ENCODE measurements around the gene EPAS1. TPM values are rescaled to one million over a fixed set of nuclear protein-coding genes. Genes with fewer than 3 reads are reported as not detected.

Gene EPAS1
- total RNA-seq, 1 experiment from 2014 or later: 3.9 TPM

DNA sequence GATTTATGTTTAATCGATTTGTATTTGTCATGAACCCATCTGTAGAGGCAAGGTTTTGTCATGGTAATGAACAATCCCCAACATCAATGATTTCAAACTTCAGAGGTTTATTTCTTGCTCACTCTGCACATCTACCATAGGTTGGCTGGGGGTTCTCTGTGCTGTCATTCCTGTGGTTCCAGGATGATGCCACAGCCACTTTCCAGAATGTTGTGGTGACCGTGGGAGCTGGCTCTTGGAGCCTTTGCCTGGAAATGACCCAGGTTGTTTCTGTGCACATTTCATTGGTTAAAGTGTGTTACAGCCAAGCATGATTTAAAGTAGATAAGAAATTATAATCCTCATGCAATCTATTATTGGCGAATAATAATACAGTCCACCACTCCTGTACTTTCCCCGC is 28.2 kb upstream of the EPAS1 start:
- no peak for DNase-seq (ENCODE audit: low read depth, low spot score)
- in situ Hi-C loops (cut with HindIII; ENCODE audit: low pct_unique_long_range_greater_than_20kb, low sequenced_read_pairs): no loop called here

DNA sequence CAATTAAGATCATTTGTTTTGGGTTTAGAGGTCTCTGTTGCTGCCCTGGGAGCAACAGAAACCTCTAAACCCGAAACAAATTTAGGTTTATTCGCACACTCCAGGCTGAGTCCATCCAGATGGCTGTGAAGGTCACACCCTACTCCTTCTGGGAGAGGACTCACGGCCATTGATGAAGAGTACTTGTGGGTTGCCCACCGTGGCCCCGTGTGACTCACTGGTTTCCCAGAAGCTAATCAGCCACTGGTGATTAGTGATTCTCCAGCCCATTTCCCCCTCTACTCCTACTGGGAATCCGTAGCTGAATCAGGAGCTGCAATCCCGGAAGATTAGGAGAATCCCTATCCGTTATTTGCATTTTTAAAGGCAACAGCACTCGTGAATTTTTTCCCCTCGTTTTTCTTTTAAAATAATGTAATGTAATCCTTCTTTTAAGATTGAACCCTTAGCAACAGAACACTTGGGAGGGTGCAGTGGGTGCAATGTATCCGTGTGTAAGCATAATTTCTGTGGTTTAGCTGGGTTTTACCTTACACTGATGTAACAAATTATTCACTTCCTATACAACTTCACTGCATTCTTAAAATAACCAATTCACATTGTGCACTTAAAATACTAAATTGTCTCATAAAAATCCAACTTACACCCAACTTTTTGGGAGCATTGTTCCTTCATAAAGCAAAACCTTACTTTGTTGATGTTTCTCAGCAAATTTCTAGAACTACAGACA is 27.5 kb upstream of the EPAS1 start:
- no peak for DNase-seq (ENCODE audit: low read depth, low spot score)
- in situ Hi-C loops (cut with HindIII; ENCODE audit: low pct_unique_long_range_greater_than_20kb, low sequenced_read_pairs): no loop called here

DNA sequence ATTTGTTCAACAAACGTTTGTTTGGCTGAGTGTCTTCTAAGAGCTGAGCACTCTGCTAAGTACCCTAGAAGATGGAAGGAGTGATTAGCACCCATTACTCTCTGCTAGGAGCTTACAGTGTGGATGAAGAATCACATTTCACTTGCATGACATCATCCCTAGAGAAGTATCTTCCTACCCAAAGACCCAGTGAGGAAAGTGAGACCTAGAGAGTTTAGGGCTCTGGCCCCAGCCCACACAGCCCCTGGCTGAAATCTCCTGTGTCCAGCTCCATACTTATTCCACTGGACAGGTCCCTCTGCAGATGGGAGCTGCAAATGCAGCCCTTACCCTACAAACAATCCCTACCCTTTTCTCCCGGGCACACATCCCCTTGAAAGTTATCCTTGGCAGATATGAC is 26.8 kb upstream of the EPAS1 start:
- in situ Hi-C loops (cut with HindIII; ENCODE audit: low pct_unique_long_range_greater_than_20kb, low sequenced_read_pairs): no loop called here
- no peak for DNase-seq (ENCODE audit: low read depth, low spot score)

DNA sequence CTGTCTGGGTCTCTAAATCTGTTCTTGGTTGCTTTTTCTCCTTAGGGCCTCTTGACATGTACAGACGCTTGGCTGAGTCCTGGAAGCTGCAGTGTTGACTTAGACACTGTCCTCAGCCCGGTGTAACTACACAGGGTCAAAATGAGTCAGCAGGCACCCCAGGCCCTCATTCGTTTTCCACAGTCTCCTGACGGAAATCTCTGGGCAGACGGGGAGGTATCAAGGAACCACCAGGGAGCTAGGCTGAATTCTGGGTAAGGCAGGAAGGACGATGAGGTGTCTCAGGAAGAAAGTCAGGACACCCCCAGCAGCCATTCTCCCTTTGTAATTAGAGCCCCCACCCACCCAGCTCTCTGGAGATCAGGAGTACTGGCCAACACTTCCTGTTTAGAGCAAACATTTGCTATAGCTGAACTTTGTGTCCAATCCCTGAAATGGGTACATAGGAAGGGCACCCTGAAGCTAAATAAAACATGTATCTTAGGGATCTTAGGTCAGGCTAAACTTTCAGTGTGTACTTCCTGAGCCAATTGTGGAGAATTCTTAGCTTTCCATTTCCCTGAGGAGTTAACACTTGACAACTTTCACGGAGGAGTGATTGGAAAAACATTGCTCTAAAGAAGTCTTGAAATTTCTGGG is 23.9 kb upstream of the EPAS1 start:
- no peak for DNase-seq (ENCODE audit: low read depth, low spot score)
- in situ Hi-C loops (cut with HindIII; ENCODE audit: low pct_unique_long_range_greater_than_20kb, low sequenced_read_pairs): no loop called here

DNA sequence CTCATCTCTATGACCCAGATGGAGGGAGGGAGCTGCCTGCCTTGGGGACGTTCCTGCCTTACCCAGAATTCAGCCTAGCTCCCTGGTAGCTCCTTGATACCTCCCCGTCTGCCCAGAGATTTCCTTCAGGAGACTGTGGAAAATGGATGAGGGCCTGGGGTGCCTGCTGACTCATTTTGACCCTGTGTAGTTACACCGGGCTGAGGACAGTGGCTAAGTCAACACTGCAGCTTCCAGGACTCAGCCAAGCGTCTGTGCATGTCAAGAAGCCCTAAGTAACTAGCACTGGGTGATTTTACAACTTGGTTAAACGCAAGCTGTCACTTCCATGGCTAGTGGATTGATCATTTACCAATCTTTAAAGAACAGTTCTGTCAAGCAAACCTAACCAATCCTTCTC is 23.3 kb upstream of the EPAS1 start:
- no peak for DNase-seq (ENCODE audit: low read depth, low spot score)
- in situ Hi-C loops (cut with HindIII; ENCODE audit: low pct_unique_long_range_greater_than_20kb, low sequenced_read_pairs): no loop called here

DNA sequence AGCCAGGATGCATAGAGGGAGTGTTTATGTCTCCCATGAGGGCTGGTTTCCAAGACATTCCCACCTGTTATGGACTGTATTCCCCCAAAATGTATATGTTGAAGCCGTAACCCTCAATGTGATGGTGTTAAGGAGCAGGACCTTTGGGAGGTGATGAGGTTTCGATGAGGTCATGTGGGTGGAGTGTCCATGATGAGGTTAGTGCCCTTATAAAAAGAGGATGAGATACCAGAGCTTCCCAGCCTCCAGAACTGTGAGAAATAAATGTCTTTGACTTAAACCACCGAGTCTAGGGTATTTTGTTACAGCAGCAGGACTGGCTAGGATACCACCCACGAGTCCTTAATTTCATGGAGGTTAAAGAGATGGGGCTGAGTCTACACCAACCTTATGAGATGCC is 22.6 kb upstream of the EPAS1 start:
- in situ Hi-C loops (cut with HindIII; ENCODE audit: low pct_unique_long_range_greater_than_20kb, low sequenced_read_pairs): no loop called here
- no peak for DNase-seq (ENCODE audit: low read depth, low spot score)

DNA sequence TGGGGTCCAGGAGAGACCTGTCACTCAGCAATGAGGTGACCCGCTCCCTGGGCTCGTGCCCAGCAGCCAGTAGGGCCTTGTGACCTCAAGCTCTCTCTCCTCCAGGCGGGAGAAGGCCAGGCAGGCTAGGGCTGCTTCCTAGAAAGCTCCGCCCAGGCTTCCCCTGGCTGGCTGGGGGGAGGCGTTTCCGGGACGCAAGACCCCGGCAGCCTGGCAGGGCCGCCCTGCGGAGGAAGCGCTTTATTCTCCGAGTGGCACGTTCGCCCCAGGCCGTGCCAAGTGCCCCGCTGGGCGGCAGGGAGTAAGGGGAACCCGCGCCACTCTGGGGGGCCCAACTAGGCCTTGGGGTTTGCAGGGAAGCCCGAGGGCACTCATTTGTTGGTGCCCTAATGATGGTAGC is 21.2 kb upstream of the EPAS1 start:
- DNase-seq (ENCODE audit: low read depth, low spot score): no peak
- in situ Hi-C loops (cut with HindIII; ENCODE audit: low pct_unique_long_range_greater_than_20kb, low sequenced_read_pairs): no loop called here

DNA sequence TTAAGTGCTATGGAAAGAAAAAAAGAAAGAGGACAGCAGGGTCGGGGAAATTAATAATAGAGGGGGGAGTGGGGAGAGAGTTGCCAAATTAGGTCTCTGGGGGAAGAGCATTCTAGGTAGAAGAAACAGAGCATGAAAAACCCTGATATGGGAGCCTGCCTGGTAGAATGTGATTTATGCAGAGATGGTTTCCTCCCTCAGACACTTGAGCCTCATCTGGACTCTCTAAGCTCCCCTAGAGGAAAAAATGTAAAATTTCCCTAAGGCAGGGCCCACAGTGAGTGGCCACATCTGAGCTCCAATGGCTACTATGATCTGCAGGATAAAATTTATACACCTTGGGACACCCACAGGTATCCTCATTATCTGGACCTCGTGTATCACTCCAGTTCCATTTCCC is 20.6 kb upstream of the EPAS1 start:
- peak; percentile 49 for DNase-seq (ENCODE audit: low read depth, low spot score)
- in situ Hi-C loops (cut with HindIII; ENCODE audit: low pct_unique_long_range_greater_than_20kb, low sequenced_read_pairs): no loop called here

DNA sequence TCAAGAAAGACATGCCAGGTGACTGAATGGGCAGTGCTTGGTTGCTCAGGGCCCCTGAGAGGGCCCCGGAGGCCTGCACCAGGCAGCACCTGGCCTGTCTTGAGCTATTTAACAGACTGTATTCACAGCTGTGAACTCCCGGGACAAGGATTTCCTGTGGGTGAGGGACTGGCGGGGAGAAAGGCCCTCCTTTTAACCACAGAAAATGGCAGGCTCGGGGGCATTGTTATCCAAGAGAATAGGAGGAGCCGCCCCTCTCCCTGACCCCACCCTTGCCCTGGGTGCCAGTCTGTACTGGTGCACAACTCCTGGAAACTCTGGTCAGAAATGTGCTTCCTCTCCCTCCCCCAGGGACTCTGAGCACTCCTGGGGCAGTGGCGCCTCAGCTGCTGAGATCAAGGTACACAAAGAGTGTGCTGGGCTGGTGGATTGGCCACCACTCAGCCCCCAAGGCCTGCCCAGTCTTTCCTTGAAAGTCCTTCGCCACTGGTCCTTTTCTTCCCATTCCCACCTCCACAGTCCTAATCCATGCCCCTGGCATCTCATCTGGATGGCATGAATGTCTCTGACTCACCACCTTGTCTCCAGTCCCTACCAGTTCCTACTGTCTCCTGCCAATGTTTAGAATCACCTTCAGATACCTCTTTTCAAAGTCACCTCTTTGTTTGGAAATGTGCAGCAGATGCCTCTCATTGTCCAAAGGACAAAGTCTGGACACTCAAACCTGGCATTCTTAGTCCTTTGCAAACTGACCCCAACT is 19.6 kb upstream of the EPAS1 start:
- no peak for DNase-seq (ENCODE audit: low read depth, low spot score)
- in situ Hi-C loops (cut with HindIII; ENCODE audit: low pct_unique_long_range_greater_than_20kb, low sequenced_read_pairs): no loop called here

DNA sequence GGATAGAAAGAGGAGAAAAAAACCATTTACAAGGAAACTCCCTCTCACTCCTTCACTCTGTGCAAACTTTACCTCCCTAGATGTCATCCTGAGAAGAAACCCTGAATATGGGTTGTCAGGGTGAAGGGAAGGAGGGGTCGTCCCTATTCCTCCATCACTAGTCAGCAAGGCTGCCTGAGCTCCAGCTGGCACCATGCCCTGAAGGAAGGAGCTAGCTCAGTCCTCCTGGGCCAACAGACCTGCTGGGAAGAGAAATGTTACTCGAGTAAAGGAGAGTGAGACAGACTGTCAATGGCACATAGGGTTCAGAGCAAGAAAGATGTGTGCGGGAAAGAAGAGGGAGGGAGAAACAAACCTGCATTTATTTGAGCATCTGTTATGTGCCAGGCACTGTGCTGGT is 18.3 kb upstream of the EPAS1 start:
- no peak for DNase-seq (ENCODE audit: low read depth, low spot score)
- in situ Hi-C loops (cut with HindIII; ENCODE audit: low pct_unique_long_range_greater_than_20kb, low sequenced_read_pairs): no loop called here

DNA sequence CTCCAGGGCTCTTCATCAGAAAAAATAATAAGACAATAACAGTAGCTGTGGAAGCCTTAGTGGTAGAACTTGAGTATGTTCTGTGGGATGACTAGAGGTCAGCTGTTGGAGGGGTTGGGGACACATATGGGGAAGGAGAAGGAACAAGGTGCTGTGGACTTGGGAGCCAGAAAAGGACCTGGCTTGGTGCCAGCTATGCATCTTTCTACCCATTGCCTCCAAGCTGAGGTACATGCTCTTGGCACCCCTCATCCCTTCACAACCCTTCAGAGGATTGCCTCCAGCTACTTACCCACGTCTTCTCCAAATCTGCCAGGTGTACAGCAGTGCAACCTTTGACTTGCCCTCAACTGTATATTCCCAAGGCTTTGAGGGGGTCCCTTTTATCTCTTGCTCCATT is 15.3 kb upstream of the EPAS1 start:
- DNase-seq (ENCODE audit: low read depth, low spot score): no peak
- in situ Hi-C loops (cut with HindIII; ENCODE audit: low pct_unique_long_range_greater_than_20kb, low sequenced_read_pairs): no loop called here

DNA sequence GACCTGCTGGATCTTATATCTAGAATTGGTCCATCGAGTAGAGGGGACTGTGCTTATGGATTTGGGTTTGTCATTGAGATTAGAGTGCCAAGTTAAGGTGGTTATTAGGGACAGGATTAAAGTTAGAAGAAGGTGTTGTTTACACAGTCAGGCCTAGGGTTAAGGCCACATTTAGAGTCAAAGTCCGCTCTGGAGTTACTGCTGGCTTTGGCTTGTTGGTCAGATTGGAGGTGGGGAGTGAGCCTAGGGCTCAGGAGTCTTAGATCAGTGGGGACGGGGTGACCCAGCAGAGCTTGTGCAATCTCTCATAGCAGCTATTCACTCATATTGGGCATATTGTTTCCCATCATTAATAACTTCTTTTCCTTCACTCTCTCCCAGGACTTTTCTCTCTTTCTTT is 13.5 kb upstream of the EPAS1 start:
- in situ Hi-C loops (cut with HindIII; ENCODE audit: low pct_unique_long_range_greater_than_20kb, low sequenced_read_pairs): no loop called here
- no peak for DNase-seq (ENCODE audit: low read depth, low spot score)

DNA sequence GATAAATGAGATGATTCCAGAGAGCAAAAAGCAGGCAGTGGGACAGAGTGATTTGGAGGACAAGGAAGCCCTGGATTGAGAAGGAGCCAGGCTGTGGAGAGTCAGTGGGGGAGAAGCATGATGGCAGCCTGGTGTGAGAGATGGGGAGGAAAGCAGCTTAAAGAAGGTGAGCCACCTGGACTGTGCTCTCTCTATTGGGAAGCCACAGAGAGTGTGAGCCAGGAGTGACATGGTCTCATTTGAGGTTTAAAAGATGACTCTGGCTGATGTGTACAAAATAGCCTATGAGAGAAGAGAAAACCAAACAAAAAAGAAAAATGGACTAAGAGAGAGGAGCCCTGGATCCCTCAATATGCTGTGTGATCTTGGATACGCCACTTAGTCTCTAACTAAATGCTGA is 12.9 kb upstream of the EPAS1 start:
- in situ Hi-C loops (cut with HindIII; ENCODE audit: low pct_unique_long_range_greater_than_20kb, low sequenced_read_pairs): no loop called here

DNA sequence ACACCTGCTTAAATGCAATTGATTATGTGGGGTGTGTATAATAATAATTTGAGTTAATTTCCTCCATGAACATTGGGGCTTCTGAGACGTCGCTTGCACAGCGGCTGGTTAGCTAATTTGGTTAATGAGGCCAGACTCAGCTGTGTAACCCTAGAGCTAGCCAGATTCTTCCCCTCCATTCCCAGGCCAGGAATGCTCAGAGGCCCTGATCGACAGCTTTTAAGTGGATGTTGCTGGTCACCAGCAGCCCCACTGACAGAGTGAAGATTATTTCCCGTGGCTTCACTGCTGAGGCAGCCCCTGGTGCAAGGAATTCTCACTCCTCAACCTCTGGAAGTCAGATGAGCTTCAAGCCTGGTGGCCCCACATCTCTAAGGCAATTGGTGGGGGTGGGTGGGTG is 12.4 kb upstream of the EPAS1 start:
- DNase-seq (ENCODE audit: low read depth, low spot score): no peak
- in situ Hi-C loops (cut with HindIII; ENCODE audit: low pct_unique_long_range_greater_than_20kb, low sequenced_read_pairs): no loop called here

More for the DNA sequence above, 12.9 kb upstream of the EPAS1 start:
- DNase-seq (ENCODE audit: low read depth, low spot score): no peak

DNA sequence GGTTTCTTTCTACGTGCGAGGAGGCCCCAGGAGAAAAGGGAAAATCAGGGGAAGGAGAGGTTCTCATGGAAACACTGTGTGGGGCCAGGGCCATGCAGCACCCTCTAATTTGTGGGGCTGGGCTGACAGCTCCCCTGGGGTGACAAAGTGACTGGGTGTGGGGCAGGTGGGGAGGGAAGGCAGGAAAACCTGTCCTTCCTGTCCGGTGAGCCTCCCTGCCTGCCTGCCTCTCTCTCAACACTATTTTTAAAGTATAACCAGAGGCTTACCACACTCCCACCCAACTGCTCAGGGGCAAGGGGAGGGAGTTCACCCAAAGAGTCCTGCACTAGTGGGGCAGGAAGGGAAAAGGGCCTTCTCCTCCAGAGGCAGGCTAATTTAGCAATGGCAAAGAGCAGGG is 10.5 kb upstream of the EPAS1 start:
- DNase-seq (ENCODE audit: low read depth, low spot score): no peak
- in situ Hi-C loops (cut with HindIII; ENCODE audit: low pct_unique_long_range_greater_than_20kb, low sequenced_read_pairs): no loop called here

DNA sequence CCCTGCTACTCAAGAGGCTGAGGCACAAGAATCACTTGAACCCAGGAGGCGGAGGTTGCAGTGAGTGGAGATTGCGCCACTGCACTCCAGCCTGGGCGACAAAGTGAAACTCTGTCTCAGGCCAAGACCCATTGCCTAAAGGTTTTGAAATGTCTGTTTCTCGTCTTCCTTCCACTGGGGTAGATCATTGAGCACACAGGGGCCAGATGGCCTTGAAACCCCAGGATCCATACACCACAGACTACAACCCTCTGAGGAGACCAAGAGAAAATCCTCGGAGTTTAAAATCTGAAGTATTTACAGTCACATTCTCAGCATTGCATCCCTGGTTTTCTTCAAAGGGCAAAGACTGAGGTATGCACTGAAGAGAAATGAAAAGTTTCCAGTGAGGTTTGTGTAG is 7.1 kb upstream of the EPAS1 start:
- DNase-seq (ENCODE audit: low read depth, low spot score): no peak
- in situ Hi-C loops (cut with HindIII; ENCODE audit: low pct_unique_long_range_greater_than_20kb, low sequenced_read_pairs): no loop called here

DNA sequence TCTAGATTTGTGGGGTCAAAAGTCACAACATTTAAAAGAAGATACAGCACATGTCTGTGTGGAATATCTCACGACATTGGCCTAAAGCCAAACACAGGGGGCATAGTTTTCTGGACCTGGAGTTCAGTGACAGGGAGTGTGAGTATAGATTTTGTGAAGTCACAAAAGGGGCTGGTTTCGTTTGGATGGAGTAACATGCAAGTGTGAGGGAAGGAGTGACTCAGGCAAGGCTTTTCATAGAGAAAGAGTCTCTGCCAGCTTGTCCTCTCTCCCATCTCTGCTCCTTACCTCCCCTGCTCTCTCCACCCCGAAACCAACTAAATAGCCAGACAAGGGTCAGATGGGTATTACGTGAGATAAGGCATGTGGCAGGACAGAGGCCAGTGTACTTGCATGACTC is 3.7 kb upstream of the EPAS1 start:
- in situ Hi-C loops (cut with HindIII; ENCODE audit: low pct_unique_long_range_greater_than_20kb, low sequenced_read_pairs): no loop called here
- DNase-seq (ENCODE audit: low read depth, low spot score): no peak

DNA sequence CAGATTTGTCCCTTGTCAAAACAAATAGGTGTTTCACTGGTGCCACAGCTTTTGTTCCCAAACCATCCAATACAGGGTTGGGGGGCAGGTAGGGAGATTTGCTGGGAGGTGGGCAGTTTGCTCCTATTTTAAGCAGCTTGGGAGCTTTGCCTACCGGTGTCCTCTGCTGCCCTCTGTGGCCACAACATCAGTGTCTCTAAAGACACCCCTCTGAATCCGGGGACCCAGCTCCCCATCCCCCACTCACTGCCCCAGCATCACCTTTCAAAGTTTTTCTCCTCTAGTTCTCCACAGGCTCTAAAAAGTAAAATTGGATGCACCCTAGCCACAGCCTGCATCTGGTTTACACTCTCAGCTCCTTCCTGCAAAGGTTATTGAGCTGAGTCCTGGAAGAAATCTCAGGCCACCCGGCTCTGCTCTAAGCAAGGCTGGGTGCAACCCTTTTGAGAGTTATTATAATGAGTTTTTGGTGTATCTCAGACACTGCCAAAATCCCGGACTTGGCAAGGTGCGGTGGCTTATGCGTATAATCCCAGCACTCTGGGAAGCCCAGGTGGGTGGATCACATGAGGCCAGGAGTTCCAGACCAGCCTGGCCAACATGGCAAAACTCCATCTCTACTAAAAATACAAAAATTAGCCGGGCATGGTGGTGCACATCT is 2.9 kb upstream of the EPAS1 start:
- DNase-seq (ENCODE audit: low read depth, low spot score): peak; percentile 42
- in situ Hi-C loops (cut with HindIII; ENCODE audit: low pct_unique_long_range_greater_than_20kb, low sequenced_read_pairs): no loop called here

Measured in SK-MEL-5 (cell line).